Measurements from ENCODE around the gene AMN.

Gene AMN

DNA sequence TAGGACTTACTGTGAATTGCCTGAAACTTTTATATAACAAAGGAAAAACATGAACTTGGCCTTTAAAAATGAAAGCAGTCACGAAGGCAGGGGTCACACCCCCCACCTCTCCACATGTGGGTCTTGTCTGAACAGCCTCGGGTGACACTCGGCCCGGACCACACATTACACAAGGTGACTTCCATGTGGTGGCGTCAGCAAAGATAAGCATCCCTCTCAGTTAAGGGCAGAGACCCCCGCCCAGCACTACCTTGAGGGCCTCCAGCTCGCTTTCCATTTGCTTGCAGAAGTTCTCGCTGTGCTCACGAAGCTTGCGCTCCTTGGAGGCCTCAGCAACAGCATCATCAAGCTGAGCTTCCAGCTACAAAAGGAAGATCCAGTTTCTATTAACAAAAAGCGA lies 47.4 kb downstream of the AMN start:
- no peak for DNase-seq

DNA sequence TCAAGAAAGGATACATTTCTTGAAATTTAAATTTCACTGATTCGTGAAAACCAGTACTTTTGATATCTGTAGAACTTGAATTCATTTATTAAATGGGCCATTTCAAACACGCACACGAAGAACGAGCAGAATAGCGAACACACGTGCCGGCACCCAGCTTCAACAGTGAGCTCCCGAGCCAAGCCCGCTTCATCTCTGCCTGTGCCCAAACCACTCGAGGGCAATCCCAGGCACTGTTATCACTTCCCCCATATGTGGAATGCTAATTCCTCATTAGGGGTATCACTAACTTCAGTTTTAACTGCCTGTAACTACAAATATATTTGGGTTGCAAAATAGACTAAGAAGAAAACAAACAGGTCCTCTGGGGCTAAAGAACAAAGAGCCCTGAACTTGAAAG lies 48.0 kb downstream of the AMN start:
- no peak for DNase-seq

DNA sequence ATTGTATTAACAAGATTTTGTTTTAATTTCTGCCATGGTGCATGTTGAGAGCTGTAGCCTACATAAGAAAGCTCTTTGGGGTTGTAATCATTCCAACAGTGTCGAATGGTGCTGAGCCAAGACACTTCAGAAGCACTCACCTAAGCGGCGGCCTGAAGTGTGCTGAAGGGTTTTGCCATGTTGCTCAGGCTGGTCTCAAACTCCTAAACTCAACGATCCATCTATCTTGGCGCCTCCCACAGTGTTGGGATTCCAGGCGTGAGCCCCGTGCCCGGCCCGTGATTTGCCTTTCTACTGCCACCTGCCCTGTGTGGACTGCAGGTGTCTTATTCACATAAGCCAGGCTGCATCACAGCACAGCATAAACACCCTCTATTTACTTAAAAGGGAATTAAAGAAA lies 48.9 kb downstream of the AMN start:
- DNase-seq = no peak

DNA sequence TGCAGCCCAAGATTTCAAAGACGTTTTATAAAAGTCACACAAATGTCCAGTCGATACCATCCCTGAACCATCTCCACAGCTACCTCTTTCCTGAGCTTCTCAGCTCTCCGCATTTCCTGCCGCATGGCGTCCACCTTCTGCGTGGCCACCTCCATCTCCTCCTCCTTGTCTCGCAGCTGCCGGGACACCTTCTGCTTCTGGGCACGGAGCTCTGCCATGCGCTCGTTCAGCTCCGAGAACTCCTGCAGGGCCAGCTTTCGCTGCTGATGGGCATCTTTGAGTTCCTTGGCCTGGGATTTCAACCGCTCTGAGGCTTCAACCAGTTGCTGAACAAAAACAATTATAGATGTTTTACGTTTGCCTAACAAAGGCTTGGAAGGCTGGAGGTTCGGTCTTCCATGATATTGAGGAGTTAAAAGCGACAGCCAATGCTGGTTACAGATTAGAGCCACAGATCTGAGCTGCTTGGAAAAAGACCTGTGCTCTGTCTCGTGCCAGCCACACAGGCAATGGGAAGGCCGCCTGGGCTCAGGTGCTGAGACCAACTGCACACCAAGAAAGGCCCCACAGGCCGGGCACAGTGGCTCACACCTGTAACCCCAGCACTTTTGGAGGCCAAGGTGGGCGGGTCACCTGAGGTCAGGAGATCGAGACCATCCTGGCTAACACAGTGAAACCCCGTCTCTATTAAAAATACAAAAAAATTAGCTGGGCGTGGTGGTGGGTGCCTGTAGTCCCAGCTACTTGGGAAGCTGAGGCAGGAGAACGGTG lies 49.6 kb downstream of the AMN start:
- no peak for DNase-seq

DNA sequence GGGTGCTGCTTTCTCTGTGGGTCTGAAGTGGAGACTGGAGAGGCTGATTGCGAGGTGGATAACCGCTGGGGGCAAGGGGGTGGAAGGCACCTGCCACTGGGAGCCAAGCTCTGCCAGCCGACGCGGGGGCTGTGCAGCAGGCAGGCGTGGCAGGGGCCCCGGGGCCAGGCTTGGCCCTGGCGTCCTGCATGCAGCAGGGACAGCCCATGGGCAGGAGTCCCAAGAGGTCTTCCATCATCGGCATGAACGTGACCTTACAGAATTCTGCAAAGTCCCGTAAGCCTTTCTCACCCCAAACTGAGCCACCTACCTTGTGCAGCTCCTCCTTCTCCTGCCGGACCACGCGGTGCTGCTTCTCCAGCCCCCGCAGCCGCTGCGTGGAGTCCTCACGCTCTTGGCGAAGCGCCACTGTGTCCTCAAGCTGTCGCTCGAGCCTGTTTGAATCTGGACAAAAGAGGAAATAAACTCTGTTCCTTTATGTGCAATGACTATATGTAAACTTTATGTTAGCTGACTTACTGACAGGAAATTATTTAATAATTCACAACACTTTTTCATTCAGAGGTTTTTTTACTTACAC lies 51.3 kb downstream of the AMN start:
- no peak for DNase-seq

DNA sequence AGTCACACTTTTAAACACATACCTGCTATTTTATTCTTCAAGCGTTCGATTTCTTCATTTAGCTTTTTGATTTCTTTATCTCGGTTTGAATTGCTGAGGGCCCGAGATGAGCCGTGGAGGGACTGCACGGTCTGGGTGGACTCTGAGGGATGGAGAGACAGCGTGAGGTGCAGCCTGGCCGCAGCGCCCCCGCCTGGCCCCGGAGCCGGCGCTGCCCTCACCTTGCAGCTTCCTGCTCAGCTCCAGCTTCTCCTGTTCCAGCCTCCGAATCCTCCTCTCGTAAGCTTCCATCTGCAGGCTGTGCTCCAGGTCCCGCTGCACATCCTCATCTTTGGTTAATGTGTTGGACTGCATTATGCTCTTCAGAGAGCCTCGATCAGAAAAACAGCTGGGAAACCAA lies 53.2 kb downstream of the AMN start:
- DNase-seq = no peak

DNA sequence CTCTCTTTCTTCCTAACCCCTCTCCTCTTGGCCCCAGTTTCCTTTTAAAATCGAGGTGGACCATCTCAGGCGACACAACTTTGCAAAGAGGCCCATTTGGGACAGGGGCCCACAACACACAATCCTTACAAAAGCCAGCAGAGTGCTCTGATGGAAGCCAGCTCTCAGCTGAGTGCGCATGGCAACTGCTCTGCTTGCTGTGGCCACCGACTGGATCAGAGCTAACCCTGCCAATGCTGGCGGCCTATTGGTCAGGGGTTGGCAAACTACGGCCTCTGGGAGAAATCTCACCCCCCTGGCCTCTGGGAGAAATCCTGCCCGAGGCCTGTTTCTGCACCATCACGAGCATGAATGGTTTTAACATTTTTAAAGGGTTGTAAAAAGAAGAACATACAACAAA lies 55.0 kb downstream of the AMN start:
- no peak for DNase-seq

DNA sequence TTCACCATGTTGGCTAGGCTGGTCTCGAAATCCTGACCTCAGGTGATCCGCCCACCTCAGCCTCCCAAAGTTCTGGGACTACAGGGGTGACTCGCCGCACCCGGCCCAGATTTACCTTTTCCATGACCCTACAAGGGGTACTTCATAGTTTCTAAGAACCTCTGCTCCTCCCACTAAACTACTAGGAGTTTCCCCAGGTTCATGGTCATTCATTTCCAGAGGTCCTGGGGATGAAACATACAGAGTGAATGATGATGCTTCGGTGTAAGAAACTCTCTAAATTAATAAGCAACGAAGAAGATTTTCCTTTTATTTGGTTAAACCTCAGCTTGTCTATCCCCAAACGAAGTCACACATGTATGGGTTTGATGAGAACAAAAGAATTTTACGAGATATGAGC lies 56.9 kb downstream of the AMN start:
- peak; percentile 54 for DNase-seq

DNA sequence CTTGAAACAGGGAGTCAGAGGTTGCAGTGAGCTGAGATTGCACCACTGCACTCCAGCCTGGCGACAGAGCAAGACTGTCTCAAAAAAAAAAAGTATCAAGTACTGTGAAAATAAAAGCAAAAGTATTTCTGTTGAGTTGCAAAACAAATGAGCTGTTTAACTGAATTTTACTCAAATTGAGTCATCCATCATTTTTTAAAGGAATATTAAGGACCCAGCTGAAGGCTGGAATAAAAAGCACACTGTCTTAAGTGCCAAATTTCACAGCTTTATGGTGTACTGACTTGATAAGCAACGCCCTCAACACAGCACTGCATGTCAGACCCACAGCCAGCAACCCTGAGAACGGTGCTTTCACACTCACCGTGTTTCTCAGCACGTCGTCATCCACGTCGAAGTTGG lies 57.9 kb downstream of the AMN start:
- no peak for DNase-seq
